ENCODE results near the gene TLR2. TPM values are rescaled to one million over a fixed set of nuclear protein-coding genes. Genes with fewer than 3 reads are reported as not detected.

TLR2 gene
- total RNA-seq, 6 experiments from 2014 or later = 4.2 to 22.3 (median 12.1) TPM

- DNase-seq (no peak), ATAC-seq (no peak)
- Histone ChIP-seq H3K4me3 (no peak overlapping the region), H3K27me3 (no peaks in the 10 kb centered on the region), H3K9me3 (no peaks in the 10 kb centered on the region), H3K27ac (no peak overlapping the region), H3K36me3 (no peaks in the 10 kb centered on the region), H3K4me1 (no peaks in the 10 kb centered on the region)
- no peak for TF ChIP-seq CTCF (IDR thresholded peaks at IDR 0.05)
- no peak for TF ChIP-seq POLR2A (IDR thresholded peaks at IDR 0.05)
- WGBS (ENCODE audit: insufficient coverage, low coverage, low lambda C conversion rate, missing lambda C conversion rate) = 47% methylated on average over 4 of the region's 4 CpGs
- intact Hi-C loops (cut with DNase I) = no loop called here
These were observed 49.8 kb downstream of the TLR2 start for GRCh38 chr4:153733751-153734448.

- H3K27me3 ChIP-seq = no peaks in the 10 kb centered on the region
- H3K27ac ChIP-seq = no peak overlapping the region
- no peak overlapping the region for H3K4me3 ChIP-seq
- TF ChIP-seq POLR2A (IDR thresholded peaks at IDR 0.05) = no peak
- TF ChIP-seq CTCF (IDR thresholded peaks at IDR 0.05) = no peak
- no peak for DNase-seq
- intact Hi-C loops (cut with DNase I) = no loop called here
- no peaks in the 10 kb centered on the region for H3K36me3 ChIP-seq
- no peak for ATAC-seq
- H3K4me1 ChIP-seq = no peaks in the 10 kb centered on the region
- H3K9me3 ChIP-seq = no peaks in the 10 kb centered on the region
These were observed 51.9 kb downstream of the TLR2 start for GRCh38 chr4:153735906-153736461.

- no peaks in the 10 kb centered on the region for H3K4me1 ChIP-seq
- no peak overlapping the region for H3K27ac ChIP-seq
- no peak overlapping the region for H3K4me3 ChIP-seq
- H3K36me3 ChIP-seq = no peaks in the 10 kb centered on the region
- no peak for ATAC-seq
- no peaks in the 10 kb centered on the region for H3K9me3 ChIP-seq
- DNase-seq = no peak
- 32% methylated on average over 2 of the region's 2 CpGs for WGBS (ENCODE audit: insufficient coverage, low coverage, low lambda C conversion rate, missing lambda C conversion rate)
- TF ChIP-seq POLR2A (IDR thresholded peaks at IDR 0.05) (no peak), CTCF (IDR thresholded peaks at IDR 0.05) (no peak)
- intact Hi-C loops (cut with DNase I) = no loop called here
- H3K27me3 ChIP-seq = no peaks in the 10 kb centered on the region
These were observed 57.5 kb downstream of the TLR2 start for GRCh38 chr4:153741541-153741940.

GRCh38 chr4:153745651-153746050, 61.6 kb downstream of the TLR2 start:
- H3K4me1 ChIP-seq = no peaks in the 10 kb centered on the region
- H3K9me3 ChIP-seq = no peaks in the 10 kb centered on the region
- DNase-seq (no peak), ATAC-seq (no peak)
- H3K36me3 ChIP-seq = no peaks in the 10 kb centered on the region
- no peaks in the 10 kb centered on the region for H3K27me3 ChIP-seq
- TF ChIP-seq CTCF (IDR thresholded peaks at IDR 0.05) (no peak), POLR2A (IDR thresholded peaks at IDR 0.05) (no peak)
- intact Hi-C loops (cut with DNase I) = no loop called here
- no peak overlapping the region for H3K27ac ChIP-seq
- H3K4me3 ChIP-seq = no peak overlapping the region
